ENCODE measurements around the gene NPRL2.

DNA sequence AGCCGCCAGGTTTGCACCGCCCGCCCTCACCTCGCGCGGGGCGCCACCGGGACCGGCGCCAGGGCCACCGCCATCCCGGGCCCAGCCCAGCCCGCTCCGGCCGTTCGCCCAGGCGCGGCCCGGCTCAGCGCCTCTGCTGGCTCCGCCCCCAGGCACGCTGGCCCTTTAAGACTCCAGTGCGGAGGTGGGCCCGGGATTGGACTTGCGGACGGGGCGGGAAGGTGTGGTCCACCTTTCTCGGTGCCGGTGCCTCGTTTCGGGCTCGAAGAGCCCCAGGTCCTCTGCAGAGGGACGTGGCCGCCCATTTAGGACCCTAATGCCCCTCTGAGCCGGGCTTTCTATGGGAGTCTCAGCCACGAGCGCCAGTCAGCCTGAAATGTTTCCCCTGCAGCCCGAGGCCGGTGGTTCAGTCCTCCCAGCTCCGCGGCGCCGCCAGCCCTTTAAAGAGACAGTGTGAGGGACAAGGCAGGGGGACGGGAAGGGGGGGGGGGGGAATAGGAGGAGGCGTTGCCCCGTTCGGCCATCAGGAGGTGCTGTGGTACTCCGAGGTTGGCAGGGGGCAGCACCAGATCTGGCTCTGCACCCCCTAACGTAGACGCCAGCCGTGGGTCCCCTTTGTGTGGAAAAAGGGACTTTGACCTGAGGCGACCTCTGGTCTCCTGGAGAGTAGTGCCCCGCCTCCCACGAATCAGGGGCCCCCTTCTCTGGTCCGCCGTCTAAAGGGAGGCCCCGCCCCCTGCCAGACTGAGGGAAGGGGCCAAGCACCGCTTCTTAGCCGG, 29.1 kb downstream of the NPRL2 start:
- TF ChIP-seq EP300 (IDR thresholded peaks at IDR 0.05; ENCODE audit: borderline replicate concordance) (peak; percentile 68; the same call in 1 of the 2 replicates), YY1 (IDR thresholded peaks at IDR 0.05; ENCODE audit: low read depth) (peak; percentile 53), RAD21 (IDR thresholded peaks at IDR 0.05; ENCODE audit: low read depth) (no peak; the same call in 1 of the 2 replicates), EGR1 (IDR thresholded peaks at IDR 0.05) (peak; percentile 71; the same call in 1 of the 2 replicates), NFIC (IDR thresholded peaks at IDR 0.05) (no peak; the same call in none of the 2 replicates), CEBPB (IDR thresholded peaks at IDR 0.05) (no peak), FOXM1 (IDR thresholded peaks at IDR 0.05; ENCODE audit: borderline replicate concordance, low read depth) (no peak), TCF12 (IDR thresholded peaks at IDR 0.05; ENCODE audit: low read depth) (no peak), TAF1 (IDR thresholded peaks at IDR 0.05; ENCODE audit: low read depth) (no peak)
- TF ChIP-seq, protein P1, sequence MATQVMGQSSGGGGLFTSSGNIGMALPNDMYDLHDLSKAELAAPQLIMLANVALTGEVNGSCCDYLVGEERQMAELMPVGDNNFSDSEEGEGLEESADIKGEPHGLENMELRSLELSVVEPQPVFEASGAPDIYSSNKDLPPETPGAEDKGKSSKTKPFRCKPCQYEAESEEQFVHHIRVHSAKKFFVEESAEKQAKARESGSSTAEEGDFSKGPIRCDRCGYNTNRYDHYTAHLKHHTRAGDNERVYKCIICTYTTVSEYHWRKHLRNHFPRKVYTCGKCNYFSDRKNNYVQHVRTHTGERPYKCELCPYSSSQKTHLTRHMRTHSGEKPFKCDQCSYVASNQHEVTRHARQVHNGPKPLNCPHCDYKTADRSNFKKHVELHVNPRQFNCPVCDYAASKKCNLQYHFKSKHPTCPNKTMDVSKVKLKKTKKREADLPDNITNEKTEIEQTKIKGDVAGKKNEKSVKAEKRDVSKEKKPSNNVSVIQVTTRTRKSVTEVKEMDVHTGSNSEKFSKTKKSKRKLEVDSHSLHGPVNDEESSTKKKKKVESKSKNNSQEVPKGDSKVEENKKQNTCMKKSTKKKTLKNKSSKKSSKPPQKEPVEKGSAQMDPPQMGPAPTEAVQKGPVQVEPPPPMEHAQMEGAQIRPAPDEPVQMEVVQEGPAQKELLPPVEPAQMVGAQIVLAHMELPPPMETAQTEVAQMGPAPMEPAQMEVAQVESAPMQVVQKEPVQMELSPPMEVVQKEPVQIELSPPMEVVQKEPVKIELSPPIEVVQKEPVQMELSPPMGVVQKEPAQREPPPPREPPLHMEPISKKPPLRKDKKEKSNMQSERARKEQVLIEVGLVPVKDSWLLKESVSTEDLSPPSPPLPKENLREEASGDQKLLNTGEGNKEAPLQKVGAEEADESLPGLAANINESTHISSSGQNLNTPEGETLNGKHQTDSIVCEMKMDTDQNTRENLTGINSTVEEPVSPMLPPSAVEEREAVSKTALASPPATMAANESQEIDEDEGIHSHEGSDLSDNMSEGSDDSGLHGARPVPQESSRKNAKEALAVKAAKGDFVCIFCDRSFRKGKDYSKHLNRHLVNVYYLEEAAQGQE (IDR thresholded peaks at IDR 0.05; ENCODE audit: low read depth) = no peak
- TF ChIP-seq, protein P2, sequence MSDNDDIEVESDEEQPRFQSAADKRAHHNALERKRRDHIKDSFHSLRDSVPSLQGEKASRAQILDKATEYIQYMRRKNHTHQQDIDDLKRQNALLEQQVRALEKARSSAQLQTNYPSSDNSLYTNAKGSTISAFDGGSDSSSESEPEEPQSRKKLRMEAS (IDR thresholded peaks at IDR 0.05) = peak; percentile 85

All from Ishikawa (cell line).